Measurements from ENCODE around the gene C19orf18. TPM values are rescaled to one million over a fixed set of nuclear protein-coding genes. Genes with fewer than 3 reads are reported as not detected.
"Not testable (repeated sequence)": the region's sequence is repeated elsewhere in the genome, so short reads cannot be mapped to it uniquely, and the experiment has no call there.

Gene C19orf18
- total RNA-seq, 2 donors from 2014 or later = 0.29 TPM; not detected in 1

DNA sequence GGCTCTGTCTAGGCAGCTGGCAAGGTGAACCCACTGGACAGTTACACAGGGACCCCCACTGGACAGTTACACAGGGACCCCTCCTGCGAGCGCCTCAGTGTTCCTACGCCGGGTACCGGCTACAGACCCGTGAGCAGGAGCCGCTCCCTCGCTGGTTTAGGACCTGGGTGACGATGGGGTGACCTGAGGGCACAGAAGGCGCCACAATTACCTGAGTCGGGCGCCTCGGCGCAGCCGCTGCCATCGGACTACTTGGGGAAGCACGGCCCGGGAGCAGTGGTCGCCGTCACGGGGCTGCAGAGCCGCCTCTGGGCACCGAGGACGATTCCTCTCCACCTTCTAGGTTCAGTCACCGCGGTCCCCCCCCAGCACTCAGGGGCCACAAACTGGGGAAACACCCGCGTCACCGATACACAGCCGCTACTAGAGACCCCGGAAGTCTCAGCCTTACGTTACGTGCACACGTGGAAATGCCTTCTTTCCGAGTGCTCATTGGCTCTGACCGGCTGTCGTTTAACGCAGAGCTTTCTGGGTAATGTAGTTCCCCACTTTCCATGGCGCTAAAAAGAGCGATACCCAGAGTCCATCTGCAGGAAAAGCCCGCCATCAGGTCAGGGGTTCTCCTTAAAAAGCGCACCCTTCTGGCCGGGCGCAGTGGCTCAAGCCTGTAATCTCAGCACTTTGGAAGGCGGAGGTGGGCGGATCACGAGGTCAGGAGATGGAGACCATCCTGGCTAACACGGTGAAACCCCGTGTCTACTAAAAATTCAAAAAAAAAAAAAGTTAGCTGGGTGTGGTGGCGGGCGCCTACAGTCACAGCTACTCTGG, 58.0 kb downstream of the C19orf18 start, which contains the start of gene ZNF417:
Gene ZNF417, minus strand, starts transcription at position 425 of the 828 bp plus-strand sequence. Its CDS starts 181 bp downstream, at position 244.
- Mint-ChIP-seq H3K4me3 (peak within 1 kb of the TSS; percentile 94), H3K4me1 (peaks cover 22% of the 10 kb centered on the region), H3K27ac (peak within 1 kb of the TSS; percentile 93), H3K36me3 (ENCODE audit: low read depth) (peaks cover 55% of the 10 kb centered on the region), H3K9me3 (peaks cover 10% of the 10 kb centered on the region)
- peak; percentile 99 for ATAC-seq (replicated peaks)
- not testable (repeated sequence) for H3K27me3 Mint-ChIP-seq

- Mint-ChIP-seq H3K27me3 (no peaks in the 10 kb centered on the region), H3K4me1 (peaks cover 22% of the 10 kb centered on the region), H3K4me3 (peak overlapping the region; percentile 94), H3K36me3 (ENCODE audit: low read depth) (peaks cover 68% of the 10 kb centered on the region), H3K9me3 (peaks cover 10% of the 10 kb centered on the region), H3K27ac (no peak overlapping the region)
- ATAC-seq (replicated peaks) = no peak
Observed at GRCh38 chr19:57914531-57914930, 59.8 kb downstream of the C19orf18 start.

Other genes starting within 250 kb of the C19orf18 start
- 10 to 100 TPM in 1 of 2 donors, 1 to 10 TPM in 1; 5.9 to 11.5 TPM for gene ZNF671, start 246.9 kb downstream of the C19orf18 start, total RNA-seq
- 10 to 100 TPM in 1 of 2 donors, 1 to 10 TPM in 1; 7.9 to 11.8 TPM for gene ZNF776, start 227.7 kb downstream of the C19orf18 start, total RNA-seq
- gene ZNF586, start 204.9 kb downstream of the C19orf18 start, total RNA-seq = 10 to 100 TPM; 16.0 to 21.0 TPM
- 1 to 10 TPM; 6.0 to 7.5 TPM for gene ZNF552, start 159.6 kb downstream of the C19orf18 start, total RNA-seq
- 10 to 100 TPM; 16.8 to 20.6 TPM for gene ZNF587B, start 144.2 kb downstream of the C19orf18 start, total RNA-seq
- 10 to 100 TPM; 33.7 to 37.3 TPM for gene ZNF587, start 124.7 kb downstream of the C19orf18 start, total RNA-seq
- 10 to 100 TPM; 16.2 to 21.5 TPM for gene ZNF814, start 85.5 kb downstream of the C19orf18 start, total RNA-seq
- 10 to 100 TPM; 15.4 to 26.3 TPM for gene ZNF417, start 57.9 kb downstream of the C19orf18 start, total RNA-seq
- 1 to 10 TPM; 1.0 to 6.7 TPM for gene ZNF418, start 39.1 kb downstream of the C19orf18 start, total RNA-seq
- 1 to 10 TPM; 4.3 to 7.8 TPM for gene ZNF256, start 26.8 kb downstream of the C19orf18 start, total RNA-seq
- gene ZNF606, start 28.3 kb upstream of the C19orf18 start, total RNA-seq = 1 to 10 TPM; 4.4 to 5.1 TPM
- not detected for gene ZSCAN1, start 59.5 kb upstream of the C19orf18 start, total RNA-seq
- gene ZNF135, start 84.7 kb upstream of the C19orf18 start, total RNA-seq = under 1 TPM in 1 of 2 donors, not detected in 1; 0.34 TPM
- 10 to 100 TPM; 15.9 to 20.1 TPM for gene ZSCAN18, start 123.7 kb upstream of the C19orf18 start, total RNA-seq
- gene ZNF329, start 176.3 kb upstream of the C19orf18 start, total RNA-seq = 1 to 10 TPM; 3.8 to 7.0 TPM
- 10 to 100 TPM; 18.5 to 29.1 TPM for gene ZNF274, start 208.5 kb upstream of the C19orf18 start, total RNA-seq

Data from activated T-helper 17 cell treated with anti-CD3 and anti-CD28 coated beads, Interleukin-2, amount 50 U/mL, for 72 hours (primary cell).